ENCODE measurements around the gene PSMD13. TPM values are rescaled to one million over a fixed set of nuclear protein-coding genes. Genes with fewer than 3 reads are reported as not detected.
"Not testable (repeated sequence)": the region's sequence is repeated elsewhere in the genome, so short reads cannot be mapped to it uniquely, and the experiment has no call there.

The PSMD13 gene
- total RNA-seq, 1 donor from 2014 or later, result 50.2 TPM

DNA sequence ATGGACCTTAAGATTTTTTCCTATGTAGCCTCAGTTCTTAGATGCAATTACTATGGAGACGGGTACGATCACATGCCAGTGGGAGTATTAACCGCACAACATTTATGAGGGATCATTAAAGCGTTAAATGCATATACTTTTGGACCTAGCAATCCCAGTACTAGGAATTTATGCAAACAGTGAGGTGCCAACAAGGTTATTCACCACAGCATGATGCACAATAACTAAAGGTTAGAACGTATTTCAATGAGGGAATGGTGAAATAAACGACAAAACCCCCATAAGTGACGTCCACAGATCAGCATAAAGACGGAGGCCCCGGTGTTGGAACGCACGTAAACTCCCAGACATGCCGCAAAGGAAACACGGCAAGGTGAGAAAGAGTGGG, 1.2 kb upstream of the PSMD13 start:
- DNase-seq (ENCODE audit: low spot score in 2 of 2), result no peak
- TF ChIP-seq, protein P1, sequence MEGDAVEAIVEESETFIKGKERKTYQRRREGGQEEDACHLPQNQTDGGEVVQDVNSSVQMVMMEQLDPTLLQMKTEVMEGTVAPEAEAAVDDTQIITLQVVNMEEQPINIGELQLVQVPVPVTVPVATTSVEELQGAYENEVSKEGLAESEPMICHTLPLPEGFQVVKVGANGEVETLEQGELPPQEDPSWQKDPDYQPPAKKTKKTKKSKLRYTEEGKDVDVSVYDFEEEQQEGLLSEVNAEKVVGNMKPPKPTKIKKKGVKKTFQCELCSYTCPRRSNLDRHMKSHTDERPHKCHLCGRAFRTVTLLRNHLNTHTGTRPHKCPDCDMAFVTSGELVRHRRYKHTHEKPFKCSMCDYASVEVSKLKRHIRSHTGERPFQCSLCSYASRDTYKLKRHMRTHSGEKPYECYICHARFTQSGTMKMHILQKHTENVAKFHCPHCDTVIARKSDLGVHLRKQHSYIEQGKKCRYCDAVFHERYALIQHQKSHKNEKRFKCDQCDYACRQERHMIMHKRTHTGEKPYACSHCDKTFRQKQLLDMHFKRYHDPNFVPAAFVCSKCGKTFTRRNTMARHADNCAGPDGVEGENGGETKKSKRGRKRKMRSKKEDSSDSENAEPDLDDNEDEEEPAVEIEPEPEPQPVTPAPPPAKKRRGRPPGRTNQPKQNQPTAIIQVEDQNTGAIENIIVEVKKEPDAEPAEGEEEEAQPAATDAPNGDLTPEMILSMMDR (IDR thresholded peaks at IDR 0.05), result no peak
- Histone ChIP-seq H3K27ac (peak overlapping the region; percentile 98), H3K9me3 (no peaks in the 10 kb centered on the region), H3K4me1 (peaks cover 8 to 15% of the 10 kb centered on the region in 2 donors), H3K4me3 (peak overlapping the region; percentile 96 to 99), H3K27me3 (no peaks in the 10 kb centered on the region), H3K36me3 (peaks cover 3 to 6% of the 10 kb centered on the region in 2 donors)
- intact Hi-C loops (cut with DNase I), result loop anchor here (5.0 kb wide), 2 partner anchors 72 to 342 kb away; partner anchors contain the start of genes IFITM2 and PHRF1

DNA sequence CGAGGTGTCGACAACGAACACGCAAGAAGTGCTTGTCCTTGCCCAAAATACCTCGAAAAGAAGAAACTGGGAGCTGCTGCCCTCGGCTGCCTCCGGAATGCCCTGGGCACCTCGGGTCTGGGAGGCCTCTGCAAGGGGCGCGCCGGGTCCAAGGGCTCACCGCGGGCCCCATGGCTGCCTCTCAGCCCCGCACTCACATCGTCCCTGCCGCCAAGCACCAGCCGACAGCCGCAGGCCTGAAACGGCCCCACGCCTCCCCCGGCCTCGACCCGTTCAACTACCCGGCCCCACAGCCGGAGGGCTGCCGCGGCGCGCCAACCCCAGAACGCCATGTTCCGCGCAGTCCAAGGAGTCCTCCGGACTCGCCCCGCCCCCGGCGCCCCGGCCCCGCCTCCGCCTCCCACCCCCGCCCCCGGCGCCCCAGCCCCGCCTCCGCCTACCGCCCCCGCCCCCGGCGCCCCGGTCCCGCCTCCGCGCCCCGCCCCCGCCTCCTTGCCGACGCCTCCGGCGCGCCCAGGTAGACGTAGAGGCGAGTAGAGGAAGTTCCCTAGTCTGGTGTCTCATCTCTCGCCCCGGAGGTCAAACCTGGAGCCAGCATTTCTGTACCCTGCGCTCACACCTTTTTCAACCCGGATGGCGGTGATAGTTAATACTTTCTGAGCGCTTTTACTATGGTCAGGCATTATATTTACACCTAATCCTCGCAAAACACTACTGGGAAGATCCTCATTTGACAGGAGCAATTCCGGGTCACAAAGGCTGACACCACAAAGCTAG, 591 bp upstream of the PSMD13 start, which contains the start of gene SIRT3:
Gene SIRT3, minus strand, starts transcription at position 346 of the 777 bp plus-strand sequence. Its CDS starts 14 bp downstream, at position 332.
- H3K36me3 ChIP-seq, result peaks cover 6 to 12% of the 10 kb centered on the region in 2 donors
- H3K27ac ChIP-seq, result peak within 1 kb of the TSS; percentile 98
- DNase-seq (ENCODE audit: low spot score in 2 of 2), result peak; percentile 43 to 90
- H3K4me1 ChIP-seq, result peaks cover 8 to 15% of the 10 kb centered on the region in 2 donors
- peak within 1 kb of the TSS; percentile 96 to 99 for H3K4me3 ChIP-seq
- H3K27me3 ChIP-seq, result no peaks in the 10 kb centered on the region
- TF ChIP-seq, protein P1 (IDR thresholded peaks at IDR 0.05), result peak in 2 of 3 experiments; percentile 20 to 46
- intact Hi-C loops (cut with DNase I), result loop anchor here (1.0 to 5.0 kb wide), 7 partner anchors 29 to 341 kb away; partner anchors contain the start of genes BET1L, IFITM2, PGGHG and PHRF1
- no peaks in the 10 kb centered on the region for H3K9me3 ChIP-seq

DNA sequence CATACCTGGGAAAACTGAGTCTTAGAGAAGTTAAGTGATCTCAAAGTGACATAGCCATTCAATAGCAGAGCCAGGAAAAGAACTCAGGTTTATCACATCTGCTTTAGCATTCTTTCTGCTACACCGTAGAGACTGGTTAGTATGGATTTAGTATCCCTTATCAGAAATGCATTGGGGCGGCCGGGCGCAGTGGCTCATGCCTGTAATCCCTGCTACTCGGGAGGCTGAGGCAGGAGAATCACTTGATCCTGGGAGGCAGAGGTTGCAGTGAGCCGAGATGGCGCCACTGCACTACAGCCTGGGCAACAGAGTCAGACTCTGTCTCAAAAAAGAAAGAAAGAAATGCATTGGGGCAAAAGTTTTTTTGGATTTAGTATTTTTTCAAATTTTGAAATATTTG, 1.6 kb downstream of the PSMD13 start:
- Histone ChIP-seq H3K4me3 (peak overlapping the region in 1 of 2 donors; percentile 99), H3K4me1 (peaks cover 8 to 15% of the 10 kb centered on the region in 2 donors), H3K36me3 (peaks cover 19 to 21% of the 10 kb centered on the region in 2 donors)
- not testable (repeated sequence) for H3K9me3 ChIP-seq; DNase-seq (ENCODE audit: low spot score in 2 of 2); H3K27ac ChIP-seq; H3K27me3 ChIP-seq
- intact Hi-C loops (cut with DNase I), result loop anchor here (5.0 kb wide), 2 partner anchors 69 to 339 kb away; partner anchors contain the start of genes IFITM2 and PHRF1

DNA sequence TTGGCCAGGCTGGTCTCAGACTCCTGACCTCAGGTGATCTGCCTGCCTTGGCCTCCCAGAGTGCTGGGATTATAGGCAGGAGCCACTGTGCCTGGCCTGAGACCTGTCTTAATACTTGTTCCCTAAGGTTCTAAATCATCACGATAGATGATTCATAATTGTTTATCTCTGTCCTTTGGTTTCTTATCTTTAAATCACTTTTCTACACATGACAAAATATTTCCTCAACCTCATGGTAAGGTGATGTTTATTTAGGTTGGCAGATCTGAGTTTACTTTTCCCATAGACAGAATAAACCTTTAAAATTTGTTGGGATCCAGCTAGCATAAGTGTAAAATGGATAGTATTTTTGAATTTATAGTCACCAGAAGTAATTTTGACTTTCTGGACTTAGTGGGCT, 3.5 kb downstream of the PSMD13 start:
- intact Hi-C loops (cut with DNase I), result no loop called here
- Histone ChIP-seq H3K36me3 (peaks cover 38 to 39% of the 10 kb centered on the region in 2 donors), H3K27me3 (no peaks in the 10 kb centered on the region), H3K27ac (no peak overlapping the region), H3K9me3 (no peaks in the 10 kb centered on the region), H3K4me3 (no peak overlapping the region), H3K4me1 (peaks cover 3 to 9% of the 10 kb centered on the region in 2 donors)
- TF ChIP-seq, protein P1 (IDR thresholded peaks at IDR 0.05), result no peak
- DNase-seq (ENCODE audit: low spot score in 2 of 2), result no peak

DNA sequence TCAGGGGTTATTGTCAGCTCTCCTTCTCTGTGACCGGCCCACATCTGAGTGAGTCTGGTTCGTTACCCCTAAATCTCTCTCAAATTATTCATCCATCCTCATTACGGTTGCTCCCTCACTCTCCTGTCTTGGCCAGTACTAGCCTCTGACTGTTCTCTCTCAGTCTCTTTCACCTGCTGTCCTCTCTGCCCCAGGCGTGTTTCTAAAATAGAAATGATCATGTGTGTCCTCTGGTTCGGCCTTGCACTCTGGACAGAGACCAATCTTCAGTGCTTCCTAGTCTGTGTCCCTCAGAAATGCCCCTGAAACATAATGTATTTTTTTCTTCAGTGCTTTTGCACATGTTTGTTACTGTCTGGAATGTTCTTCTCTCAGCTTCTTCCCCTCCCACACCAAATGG, 4.9 kb downstream of the PSMD13 start:
- peaks cover 3 to 8% of the 10 kb centered on the region in 2 donors for H3K4me1 ChIP-seq
- TF ChIP-seq, protein P1 (IDR thresholded peaks at IDR 0.05), result no peak
- no peaks in the 10 kb centered on the region for H3K27me3 ChIP-seq
- H3K4me3 ChIP-seq, result no peak overlapping the region
- DNase-seq (ENCODE audit: low spot score in 2 of 2), result no peak
- intact Hi-C loops (cut with DNase I), result no loop called here
- peaks cover 46 to 51% of the 10 kb centered on the region in 2 donors for H3K36me3 ChIP-seq
- no peak overlapping the region for H3K27ac ChIP-seq
- H3K9me3 ChIP-seq, result no peaks in the 10 kb centered on the region

DNA sequence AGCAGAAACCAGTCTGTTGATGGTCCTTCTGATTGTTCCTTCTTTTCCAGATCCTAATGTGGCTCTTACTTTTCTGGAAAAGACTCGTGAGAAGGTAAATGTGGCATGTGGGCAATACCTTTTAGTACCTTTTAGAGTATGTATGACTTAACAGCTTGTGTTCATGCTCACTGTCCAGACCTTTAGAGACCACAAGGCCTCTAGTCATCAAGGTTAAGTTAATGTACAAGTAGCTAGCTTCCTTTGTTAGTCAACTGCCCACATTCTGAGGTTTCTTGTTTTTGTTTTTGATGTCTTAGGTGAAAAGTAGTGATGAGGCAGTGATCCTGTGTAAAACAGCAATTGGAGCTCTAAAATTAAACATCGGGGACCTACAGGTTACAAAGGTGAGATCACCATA, 7.6 kb downstream of the PSMD13 start:
- H3K4me1 ChIP-seq, result no peaks in the 10 kb centered on the region
- H3K27ac ChIP-seq, result no peak overlapping the region
- DNase-seq (ENCODE audit: low spot score in 2 of 2), result no peak
- intact Hi-C loops (cut with DNase I), result no loop called here
- no peak overlapping the region for H3K4me3 ChIP-seq
- peaks cover 73 to 78% of the 10 kb centered on the region in 2 donors for H3K36me3 ChIP-seq
- TF ChIP-seq, protein P1 (IDR thresholded peaks at IDR 0.05), result no peak
- H3K27me3 ChIP-seq, result no peaks in the 10 kb centered on the region
- H3K9me3 ChIP-seq, result no peaks in the 10 kb centered on the region
